Vagina (tissue), 2 donors: ENCODE measurements around the gene SLC46A1. TPM values are rescaled to one million over a fixed set of nuclear protein-coding genes. Genes with fewer than 3 reads are reported as not detected.

ENCODE experiments used
- DNase-seq, 2 donors: peaks; one replicate each; pipeline ENCODE4 v3.0.0-alpha.2; 2017; ENCODE audit errors: extremely low spot score in 2 of 2
- H3K27ac ChIP-seq: fragments of 200-600 bp; sonication (generic); one replicate; pipeline ENCODE4 v1.5.1; 2019
- H3K27me3 ChIP-seq: fragments of 200-600 bp; sonication (generic); one replicate; pipeline ENCODE4 v1.5.1; 2019
- H3K36me3 ChIP-seq, 2 donors: fragments of 200-600 bp; sonication (generic); one replicate each; pipeline ENCODE4 v1.5.1; 2017 to 2019
- H3K4me1 ChIP-seq: fragments of 200-600 bp; sonication (generic); one replicate; pipeline ENCODE4 v1.5.1; 2019
- H3K4me3 ChIP-seq, 2 donors: fragments of 200-600 bp; sonication (generic); 1 replicate in 1 of 2; 2 replicates in 1 of 2; pipeline ENCODE4 v1.5.1; 2016 to 2019
- H3K9me3 ChIP-seq: fragments of 200-600 bp; sonication (generic); one replicate; pipeline ENCODE4 v1.5.1; 2019
- POLR2A ChIP-seq, 2 donors: fragments of 450-650 bp; IDR thresholded peaks; one replicate each; pipeline ENCODE4 v1.6.1; 2017; ENCODE audit warnings: antibody characterized with exemption in 2 of 2, mild to moderate bottlenecking in 2 of 2, moderate library complexity in 2 of 2
- POLR2AphosphoS5 ChIP-seq, 2 donors: sonication (generic); formaldehyde crosslinking; IDR thresholded peaks; one replicate each; pipeline ENCODE4 v1.9.0; 2017; ENCODE audit warnings: antibody characterized with exemption in 2 of 2, mild to moderate bottlenecking in 2 of 2, low read depth in 1 of 2; ENCODE audit not compliant: insufficient read depth in 1 of 2
- intact Hi-C: fragments of 100-400 bp; cut with DNase I; formaldehyde crosslinking; loops from one replicate; pipeline ENCODE4 v1.15.1; 2023
- total RNA-seq: library from RNA; depleted of rRNA; stranded (reverse); fragments of >200 nt; gene quantifications from one replicate; pipeline ENCODE4 v1.2.3, GENCODE V29; 2016
- TF ChIP-seq, protein P1 (sequence below), 3 experiments: fragments of 450-650 bp in 2 of 3; fragments of 200-600 bp in 1 of 3; sonication (generic) in 1 of 3; IDR thresholded peaks; one replicate each; pipeline ENCODE4 v1.5.1; 2017 to 2019; ENCODE audit warnings: antibody characterized with exemption in 3 of 3, mild to moderate bottlenecking in 2 of 3, moderate library complexity in 2 of 3

The SLC46A1 gene
- total RNA-seq, 1 donor from 2014 or later, result 13.8 TPM

DNA sequence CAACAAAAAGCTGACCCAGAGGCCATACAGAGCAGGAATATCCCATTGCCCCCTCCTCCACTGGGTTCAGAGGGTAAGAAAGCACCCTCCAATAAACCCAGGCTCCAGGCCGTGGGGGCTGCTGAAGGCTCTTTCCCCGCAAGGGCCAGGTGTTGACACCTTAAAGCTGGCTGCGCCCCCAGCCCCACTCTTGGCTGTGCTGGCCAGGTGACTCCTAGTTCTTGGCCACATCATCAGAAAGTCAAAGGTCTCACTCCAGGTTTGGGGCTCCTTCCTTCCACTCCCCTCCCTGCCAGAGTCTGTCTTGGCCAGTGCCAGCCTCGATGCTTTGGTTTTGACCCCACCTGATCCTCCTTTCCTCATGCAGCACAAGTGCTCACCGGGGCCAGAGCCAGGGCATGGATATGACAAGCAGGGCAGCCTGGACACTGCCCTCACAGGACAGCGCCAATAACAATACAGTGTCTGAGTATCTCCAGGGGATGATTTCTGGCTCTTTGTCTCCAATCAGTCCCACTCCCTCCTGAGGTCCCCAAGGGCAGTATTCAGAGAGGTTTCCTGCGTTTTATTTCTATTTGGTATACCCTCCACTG lies 8.2 kb downstream of the SLC46A1 start:
- Histone ChIP-seq H3K36me3 (no peaks in the 10 kb centered on the region), H3K4me3 (no peak overlapping the region), H3K9me3 (no peaks in the 10 kb centered on the region), H3K27me3 (no peaks in the 10 kb centered on the region), H3K27ac (no peak overlapping the region), H3K4me1 (no peaks in the 10 kb centered on the region)
- DNase-seq, result no peak
- intact Hi-C loops, result no loop called here
- no peak for TF ChIP-seq POLR2AphosphoS5 (IDR thresholded peaks at IDR 0.05; ENCODE audit: insufficient read depth in 1 of 2, low read depth in 1 of 2)
- TF ChIP-seq, protein P1, sequence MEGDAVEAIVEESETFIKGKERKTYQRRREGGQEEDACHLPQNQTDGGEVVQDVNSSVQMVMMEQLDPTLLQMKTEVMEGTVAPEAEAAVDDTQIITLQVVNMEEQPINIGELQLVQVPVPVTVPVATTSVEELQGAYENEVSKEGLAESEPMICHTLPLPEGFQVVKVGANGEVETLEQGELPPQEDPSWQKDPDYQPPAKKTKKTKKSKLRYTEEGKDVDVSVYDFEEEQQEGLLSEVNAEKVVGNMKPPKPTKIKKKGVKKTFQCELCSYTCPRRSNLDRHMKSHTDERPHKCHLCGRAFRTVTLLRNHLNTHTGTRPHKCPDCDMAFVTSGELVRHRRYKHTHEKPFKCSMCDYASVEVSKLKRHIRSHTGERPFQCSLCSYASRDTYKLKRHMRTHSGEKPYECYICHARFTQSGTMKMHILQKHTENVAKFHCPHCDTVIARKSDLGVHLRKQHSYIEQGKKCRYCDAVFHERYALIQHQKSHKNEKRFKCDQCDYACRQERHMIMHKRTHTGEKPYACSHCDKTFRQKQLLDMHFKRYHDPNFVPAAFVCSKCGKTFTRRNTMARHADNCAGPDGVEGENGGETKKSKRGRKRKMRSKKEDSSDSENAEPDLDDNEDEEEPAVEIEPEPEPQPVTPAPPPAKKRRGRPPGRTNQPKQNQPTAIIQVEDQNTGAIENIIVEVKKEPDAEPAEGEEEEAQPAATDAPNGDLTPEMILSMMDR (IDR thresholded peaks at IDR 0.05), result no peak
- no peak for TF ChIP-seq POLR2A (IDR thresholded peaks at IDR 0.05)

DNA sequence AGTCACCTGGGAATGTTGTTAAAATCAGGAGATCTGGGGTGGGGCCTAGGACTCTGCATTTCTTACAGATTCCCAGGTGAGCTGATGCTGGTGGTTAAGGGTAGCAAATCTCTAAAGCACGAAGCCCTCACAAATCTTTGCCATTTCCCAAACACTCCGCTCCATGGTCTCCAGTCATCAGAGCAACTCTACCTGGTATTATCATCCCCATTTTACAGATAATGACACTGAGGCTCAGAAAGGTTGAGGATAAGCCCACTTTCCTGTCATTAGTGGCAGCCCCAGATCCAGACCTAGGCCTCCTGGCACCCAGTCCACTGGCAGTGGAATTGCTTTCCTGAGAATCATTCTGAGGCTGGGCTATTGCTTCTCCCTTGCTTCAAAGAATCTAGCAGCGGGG lies 8.7 kb downstream of the SLC46A1 start:
- Histone ChIP-seq H3K27me3 (no peaks in the 10 kb centered on the region), H3K4me3 (no peak overlapping the region), H3K9me3 (no peaks in the 10 kb centered on the region), H3K36me3 (peaks cover 0 to 2% of the 10 kb centered on the region in 2 donors), H3K4me1 (no peaks in the 10 kb centered on the region), H3K27ac (no peak overlapping the region)
- no peak for DNase-seq
- intact Hi-C loops, result no loop called here
- TF ChIP-seq, protein P1 (IDR thresholded peaks at IDR 0.05), result no peak
- TF ChIP-seq POLR2A (IDR thresholded peaks at IDR 0.05) (no peak), POLR2AphosphoS5 (IDR thresholded peaks at IDR 0.05; ENCODE audit: insufficient read depth in 1 of 2, low read depth in 1 of 2) (no peak)

DNA sequence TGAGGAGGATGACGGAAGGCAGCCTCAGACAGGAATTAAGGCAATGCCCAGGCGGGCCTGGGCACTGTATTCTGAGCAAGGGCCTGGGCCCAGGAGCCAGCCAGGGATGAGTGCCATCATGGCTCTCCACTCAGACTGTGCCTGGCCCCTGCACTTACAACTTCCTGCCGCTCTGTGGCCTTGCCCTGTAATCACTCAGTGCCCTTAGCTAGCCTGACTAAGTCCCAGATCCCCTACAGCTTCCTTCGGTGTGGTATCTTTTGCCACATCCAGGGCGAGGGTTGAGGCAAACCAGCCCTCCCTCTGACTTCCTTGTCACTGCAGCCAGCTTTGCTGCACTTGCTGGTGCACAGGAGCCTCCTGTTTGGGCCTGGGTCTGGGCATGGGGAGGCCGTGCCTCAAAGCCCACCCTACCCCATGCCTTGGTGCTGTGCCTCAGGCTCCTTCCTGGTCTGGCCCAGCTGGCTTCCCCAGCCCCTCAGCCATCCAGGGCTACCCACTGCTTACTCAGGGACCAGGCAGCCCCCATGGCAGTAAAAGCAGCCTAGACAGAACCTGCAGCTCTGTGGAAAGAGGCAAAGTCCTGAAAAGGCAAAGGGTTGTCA lies 9.3 kb downstream of the SLC46A1 start:
- Histone ChIP-seq H3K9me3 (no peaks in the 10 kb centered on the region), H3K36me3 (peaks cover 0 to 7% of the 10 kb centered on the region in 2 donors), H3K27ac (no peak overlapping the region), H3K4me3 (no peak overlapping the region), H3K27me3 (no peaks in the 10 kb centered on the region), H3K4me1 (no peaks in the 10 kb centered on the region)
- DNase-seq, result no peak
- TF ChIP-seq POLR2AphosphoS5 (IDR thresholded peaks at IDR 0.05; ENCODE audit: insufficient read depth in 1 of 2, low read depth in 1 of 2) (no peak), POLR2A (IDR thresholded peaks at IDR 0.05) (no peak)
- TF ChIP-seq, protein P1 (IDR thresholded peaks at IDR 0.05), result no peak
- intact Hi-C loops, result no loop called here

DNA sequence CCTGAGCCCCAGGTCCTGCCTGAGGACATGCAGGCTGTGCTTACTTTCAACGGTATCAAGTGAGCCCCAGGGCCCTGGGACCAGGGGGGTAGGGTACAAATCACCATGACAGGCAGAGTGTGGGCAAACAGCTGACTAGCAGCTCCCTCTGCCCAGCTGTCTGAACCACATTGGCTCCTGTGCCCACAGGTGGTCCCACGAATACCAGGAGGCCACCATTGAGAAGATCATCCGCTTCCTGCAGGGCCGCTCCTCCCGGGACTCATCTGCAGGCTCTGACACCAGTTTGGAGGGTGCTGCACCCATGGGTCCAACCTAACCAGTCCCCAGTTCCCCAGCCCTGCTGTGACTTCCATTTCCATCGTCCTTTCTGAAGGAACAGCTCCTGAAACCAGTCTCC lies 10.0 kb downstream of the SLC46A1 start:
- H3K4me1 ChIP-seq, result no peaks in the 10 kb centered on the region
- intact Hi-C loops, result no loop called here
- TF ChIP-seq POLR2A (IDR thresholded peaks at IDR 0.05) (no peak), POLR2AphosphoS5 (IDR thresholded peaks at IDR 0.05; ENCODE audit: insufficient read depth in 1 of 2, low read depth in 1 of 2) (no peak)
- TF ChIP-seq, protein P1 (IDR thresholded peaks at IDR 0.05), result no peak
- H3K4me3 ChIP-seq, result no peak overlapping the region
- no peaks in the 10 kb centered on the region for H3K27me3 ChIP-seq
- peaks cover 0 to 12% of the 10 kb centered on the region in 2 donors for H3K36me3 ChIP-seq
- no peak overlapping the region for H3K27ac ChIP-seq
- no peaks in the 10 kb centered on the region for H3K9me3 ChIP-seq
- no peak for DNase-seq

DNA sequence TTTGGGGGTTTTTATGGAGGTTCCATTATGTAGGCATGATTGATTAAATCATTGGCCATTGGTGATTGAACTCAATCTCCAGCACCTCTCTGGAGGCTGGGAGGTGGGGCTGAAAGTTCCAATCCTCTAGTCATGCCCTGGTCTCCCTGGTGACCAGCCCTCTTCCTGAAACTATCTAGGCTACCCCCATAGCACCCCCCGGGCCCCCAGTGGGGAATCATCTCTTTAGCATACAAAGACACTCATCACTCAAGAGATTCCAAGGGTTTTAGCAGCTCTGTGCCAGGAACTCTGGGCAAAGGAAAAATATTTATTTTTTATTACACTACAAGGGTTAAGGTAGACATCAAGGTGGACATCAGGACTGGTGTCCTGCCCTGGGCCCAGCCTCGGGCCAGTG lies 10.6 kb downstream of the SLC46A1 start:
- Histone ChIP-seq H3K27me3 (no peaks in the 10 kb centered on the region), H3K36me3 (peaks cover 0 to 18% of the 10 kb centered on the region in 2 donors), H3K9me3 (no peaks in the 10 kb centered on the region), H3K4me3 (no peak overlapping the region), H3K4me1 (no peaks in the 10 kb centered on the region), H3K27ac (no peak overlapping the region)
- intact Hi-C loops, result no loop called here
- no peak for DNase-seq
- TF ChIP-seq POLR2A (IDR thresholded peaks at IDR 0.05) (no peak), POLR2AphosphoS5 (IDR thresholded peaks at IDR 0.05; ENCODE audit: insufficient read depth in 1 of 2, low read depth in 1 of 2) (no peak)
- TF ChIP-seq, protein P1 (IDR thresholded peaks at IDR 0.05), result no peak
